ENCODE results near the gene EGFL7.
"Not testable (repeated sequence)": the region's sequence is repeated elsewhere in the genome, so short reads cannot be mapped to it uniquely, and the experiment has no call there.

Gene EGFL7

GRCh38 chr9:136690104-136690805 lies 27.5 kb downstream of the EGFL7 start:
- DNase-seq, result no peak

GRCh38 chr9:136690806-136691261 lies 28.1 kb downstream of the EGFL7 start:
- no peak for DNase-seq

- DNase-seq, result no peak
Observed at GRCh38 chr9:136691316-136692184, 28.8 kb downstream of the EGFL7 start.

GRCh38 chr9:136692185-136693134 lies 29.7 kb downstream of the EGFL7 start:
- no peak for DNase-seq

- no peak for DNase-seq
Observed at GRCh38 chr9:136693135-136693489, 30.4 kb downstream of the EGFL7 start.

- DNase-seq, result no peak
Observed at GRCh38 chr9:136693490-136694162, 30.9 kb downstream of the EGFL7 start.

GRCh38 chr9:136694163-136694871 lies 31.6 kb downstream of the EGFL7 start:
- DNase-seq, result no peak

- DNase-seq, result no peak
Observed at GRCh38 chr9:136694872-136695247, 32.1 kb downstream of the EGFL7 start.

GRCh38 chr9:136695435-136695895 lies 32.7 kb downstream of the EGFL7 start:
- DNase-seq, result no peak

GRCh38 chr9:136695955-136696354 lies 33.2 kb downstream of the EGFL7 start:
- no peak for DNase-seq

GRCh38 chr9:136696502-136696901 lies 33.8 kb downstream of the EGFL7 start:
- no peak for DNase-seq

- DNase-seq, result no peak
Observed at GRCh38 chr9:136697146-136697820, 34.6 kb downstream of the EGFL7 start.

GRCh38 chr9:136697821-136698526 lies 35.3 kb downstream of the EGFL7 start:
- DNase-seq, result no peak

GRCh38 chr9:136698635-136699246 lies 36.0 kb downstream of the EGFL7 start:
- no peak for DNase-seq

- DNase-seq, result no peak
Observed at GRCh38 chr9:136700304-136700703, 37.6 kb downstream of the EGFL7 start.

GRCh38 chr9:136700959-136701667 lies 38.4 kb downstream of the EGFL7 start:
- DNase-seq, result peak; percentile 36 to 43

- DNase-seq, result no peak
Observed at GRCh38 chr9:136701668-136702053, 38.9 kb downstream of the EGFL7 start.

- DNase-seq, result no peak
Observed at GRCh38 chr9:136703276-136703860, 40.7 kb downstream of the EGFL7 start.

GRCh38 chr9:136704741-136705140 lies 42.0 kb downstream of the EGFL7 start:
- not testable (repeated sequence) for DNase-seq
